Measurements from ENCODE around the gene NISCH. TPM values are rescaled to one million over a fixed set of nuclear protein-coding genes. Genes with fewer than 3 reads are reported as not detected.

NISCH gene
- total RNA-seq, 1 experiment from 2014 or later, result 104 TPM

DNA sequence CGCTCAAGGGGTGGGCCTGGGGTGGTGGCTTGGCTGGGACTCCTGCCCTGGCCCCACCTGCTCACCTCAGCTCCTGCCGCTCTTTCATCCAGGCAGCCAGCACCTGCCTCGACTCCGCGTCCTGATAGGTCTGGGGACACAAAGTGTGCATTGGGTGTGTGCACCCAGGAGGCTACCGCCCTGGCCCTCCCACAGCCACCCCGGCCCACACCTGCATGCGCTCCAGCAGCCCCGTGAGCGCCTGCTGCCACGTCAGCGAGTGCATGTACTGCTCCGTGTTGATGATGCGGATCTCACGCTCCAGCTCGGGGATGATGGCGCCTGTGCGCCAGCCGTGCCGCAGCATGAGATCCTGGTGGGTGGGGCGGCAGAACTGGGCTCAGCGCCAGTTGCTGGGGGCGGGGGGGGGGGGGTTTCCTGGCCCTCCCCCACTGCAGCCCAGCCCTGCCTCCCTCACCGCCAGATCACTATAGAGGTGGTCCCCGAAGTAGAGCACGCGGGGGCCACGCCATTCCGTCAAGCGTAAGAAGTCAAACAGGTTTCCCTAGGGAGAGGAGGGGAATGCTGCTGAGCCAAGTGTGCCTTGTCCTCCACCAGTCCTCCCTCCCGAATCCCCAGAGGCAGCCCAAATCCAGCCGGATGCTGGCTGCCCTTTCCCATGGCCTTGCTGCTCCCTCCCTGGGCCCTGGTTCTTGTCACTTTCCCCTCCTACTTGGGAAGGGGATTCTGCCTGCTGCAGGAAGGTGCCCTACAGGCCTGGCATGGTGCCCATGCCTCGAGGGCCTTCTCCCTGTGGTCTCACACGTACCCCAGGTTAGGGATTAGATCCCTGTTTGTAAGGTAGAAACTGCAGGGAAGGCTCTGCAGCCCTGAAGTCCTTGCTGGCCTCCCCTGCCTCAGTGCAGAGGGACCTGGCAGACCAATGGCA lies 69.6 kb downstream of the NISCH start:
- Histone ChIP-seq H3K18ac (ENCODE audit: insufficient read length, low read depth, low read length) (no peak overlapping the region), H3K79me1 (ENCODE audit: insufficient read depth, low read depth, low read length, poor library complexity, severe bottlenecking) (no peaks in the 10 kb centered on the region), H3K14ac (ENCODE audit: insufficient read depth, low read length) (no peak overlapping the region), H3K23ac (ENCODE audit: insufficient read length, low read depth, low read length) (no peak overlapping the region), H3K4me1 (ENCODE audit: insufficient read depth, low read length) (no peaks in the 10 kb centered on the region), H3T11ph (ENCODE audit: low read length) (no peak overlapping the region), H2BK20ac (ENCODE audit: low read depth, low read length, poor library complexity, severe bottlenecking) (no peak overlapping the region), H2AFZ (ENCODE audit: low read length) (no peak overlapping the region), H4K91ac (ENCODE audit: insufficient read length, low read depth, low read length) (no peak overlapping the region), H3K9ac (ENCODE audit: extremely low read depth, insufficient read length, low read length) (no peak overlapping the region), H3K79me2 (ENCODE audit: insufficient read depth, low read length) (no peaks in the 10 kb centered on the region), H3K56ac (ENCODE audit: insufficient read length, low read depth, low read length) (no peak overlapping the region), H2AK5ac (ENCODE audit: insufficient read length, low read length) (no peak overlapping the region), H2BK15ac (ENCODE audit: low read depth, low read length) (no peak overlapping the region), H3K4me2 (ENCODE audit: insufficient read depth, insufficient read length, low read length) (no peak overlapping the region), H2BK5ac (ENCODE audit: insufficient read length, low read length) (no peak overlapping the region), H4K8ac (replicated peaks; ENCODE audit: insufficient read length, low read depth, low read length) (no peak overlapping the region), H3K4ac (ENCODE audit: low read depth, low read length) (no peak overlapping the region), H3K23me2 (ENCODE audit: insufficient read length, low read depth, low read length, poor library complexity, severe bottlenecking) (no peaks in the 10 kb centered on the region), H3K27me3 (ENCODE audit: insufficient read depth, low read length) (no peaks in the 10 kb centered on the region), H4K20me1 (ENCODE audit: control insufficient read depth, insufficient read depth, insufficient read length) (no peaks in the 10 kb centered on the region), H4K5ac (ENCODE audit: insufficient read length, low read depth, low read length) (no peak overlapping the region), H3K27ac (ENCODE audit: insufficient read length, low read depth, low read length) (no peak overlapping the region), H2BK12ac (ENCODE audit: insufficient read length, low read depth, low read length) (no peak overlapping the region), H3K9me3 (ENCODE audit: control insufficient read depth, low read depth, low read length) (no peaks in the 10 kb centered on the region), H2BK120ac (ENCODE audit: low read depth, low read length, poor library complexity, severe bottlenecking) (no peak overlapping the region)
- WGBS (ENCODE audit: extremely low coverage, insufficient read length, low lambda C conversion rate), result no CpG with 5 or more reads among the region's 34 CpGs
- TF ChIP-seq, protein P1, sequence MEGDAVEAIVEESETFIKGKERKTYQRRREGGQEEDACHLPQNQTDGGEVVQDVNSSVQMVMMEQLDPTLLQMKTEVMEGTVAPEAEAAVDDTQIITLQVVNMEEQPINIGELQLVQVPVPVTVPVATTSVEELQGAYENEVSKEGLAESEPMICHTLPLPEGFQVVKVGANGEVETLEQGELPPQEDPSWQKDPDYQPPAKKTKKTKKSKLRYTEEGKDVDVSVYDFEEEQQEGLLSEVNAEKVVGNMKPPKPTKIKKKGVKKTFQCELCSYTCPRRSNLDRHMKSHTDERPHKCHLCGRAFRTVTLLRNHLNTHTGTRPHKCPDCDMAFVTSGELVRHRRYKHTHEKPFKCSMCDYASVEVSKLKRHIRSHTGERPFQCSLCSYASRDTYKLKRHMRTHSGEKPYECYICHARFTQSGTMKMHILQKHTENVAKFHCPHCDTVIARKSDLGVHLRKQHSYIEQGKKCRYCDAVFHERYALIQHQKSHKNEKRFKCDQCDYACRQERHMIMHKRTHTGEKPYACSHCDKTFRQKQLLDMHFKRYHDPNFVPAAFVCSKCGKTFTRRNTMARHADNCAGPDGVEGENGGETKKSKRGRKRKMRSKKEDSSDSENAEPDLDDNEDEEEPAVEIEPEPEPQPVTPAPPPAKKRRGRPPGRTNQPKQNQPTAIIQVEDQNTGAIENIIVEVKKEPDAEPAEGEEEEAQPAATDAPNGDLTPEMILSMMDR (conservative IDR thresholded peaks at IDR 0.05), result no peak
- no peaks in the 10 kb centered on the region for H3K9me3 Mint-ChIP-seq
- no peak for DNase-seq
- peak overlapping the region in 1 of 3 experiments; percentile 55; a peak in 1 of 7 replicates for H3K27ac Mint-ChIP-seq
- H3K36me3 Mint-ChIP-seq (ENCODE audit: insufficient read depth in 1 of 3, low read depth in 3 of 3), result peaks cover 28 to 63% (median 59%) of the 10 kb centered on the region in 3 experiments; a peak in 6 of 7 replicates
- H3K4me3 Mint-ChIP-seq, result no peak overlapping the region
- no peaks in the 10 kb centered on the region; the same call in 1 of the 2 replicates for H3K27me3 Mint-ChIP-seq (ENCODE audit: low read depth)
- H3K4me1 Mint-ChIP-seq, result no peaks in the 10 kb centered on the region

Data from H9 (cell line).